Erythroblast (primary cell): ENCODE data around the gene EVC.

ENCODE experiments used
- GATA1 ChIP-seq: IDR thresholded peaks from 2 replicates; pipeline ENCODE4 v1.6.1; 2011; ENCODE audit warnings: low read depth, mild to moderate bottlenecking, control low read depth, low read length, moderate library complexity
- POLR2A ChIP-seq: IDR thresholded peaks from 2 replicates; pipeline ENCODE4 v1.6.1; 2011; ENCODE audit warnings: mild to moderate bottlenecking, low read length

DNA sequence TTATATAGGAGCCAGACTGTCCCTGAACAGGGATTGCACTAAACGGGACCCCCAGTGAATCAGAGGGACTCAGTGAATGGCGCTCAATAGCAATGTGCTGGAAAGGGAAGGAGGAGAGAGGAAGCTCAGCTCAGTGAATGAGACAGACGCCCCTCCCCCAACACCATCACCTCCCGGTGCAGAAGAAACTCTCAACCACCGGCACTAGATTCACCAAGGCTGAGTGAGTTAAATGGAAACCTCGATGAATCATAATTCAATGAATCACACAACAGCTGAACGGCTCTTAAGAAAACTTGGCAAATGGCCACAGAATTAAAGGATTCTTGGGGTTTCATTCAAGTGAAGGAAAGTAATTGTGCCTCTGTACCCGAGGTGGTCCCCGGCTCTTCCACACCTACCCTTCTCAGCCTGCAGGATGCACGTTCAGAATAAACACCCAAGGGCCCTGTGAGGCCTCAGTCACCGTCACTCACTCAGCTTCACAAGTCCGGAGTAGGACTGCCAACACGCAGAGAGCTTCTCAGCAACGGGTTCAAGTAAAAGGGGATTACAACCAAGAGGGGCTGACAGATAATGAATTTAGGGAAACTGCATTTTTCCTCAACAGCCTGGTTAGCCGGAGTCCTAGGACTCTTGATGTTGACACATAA lies 152.6 kb downstream of the EVC start:
- TF ChIP-seq GATA1 (no peak), POLR2A (no peak)
